K562 (cell line): ENCODE measurements around the gene MOCOS. TPM values are rescaled to one million over a fixed set of nuclear protein-coding genes. Genes with fewer than 3 reads are reported as not detected.

Source experiments
- ATAC-seq: fragments of 200-7000 bp; cut with Tn5 transposase; 3 replicates; pipeline ENCODE4 v1.9.1; 2020; ENCODE audit warnings: moderate library complexity
- BruUV-seq: library from RNA; stranded (reverse); fragments of 400-500 nt; replicated peaks from 2 replicates; lab custom pipeline; 2021; lab: Mats Ljungman, UMichigan
- CTCF ChIA-PET: fragments of 300-600 bp; formaldehyde crosslinking; extraction: SDS; loops from one replicate; lab custom pipeline; 2021; ENCODE audit warnings: low intra/inter-chr PET ratio; lab: Yijun Ruan, JAX
- POLR2A ChIA-PET: fragments of 300-600, 350-650 bp; sonication (Branson Sonifier 250); formaldehyde crosslinking; extraction: SDS; loops from one replicate; lab custom pipeline; 2021; ENCODE audit warnings: antibody characterized with exemption, inconsistent platforms; lab: Yijun Ruan, JAX
- DNase-seq, 4 experiments: peaks; one replicate each; pipeline versions ENCODE4 v3.0.0 to v3.0.0-alpha.2; 2011 to 2018; ENCODE audit warnings: low spot score in 3 of 4, mixed read lengths in 3 of 4; ENCODE audit errors: extremely low read depth in 1 of 4
- FAIRE-seq: peaks from 2 replicates; lab custom pipeline; 2011; peaks lifted over from hg19 to GRCh38; lab: Jason Lieb, UNC
- H2AFZ ChIP-seq: 2 replicates; pipeline ENCODE4 v1.6.0; 2011; ENCODE audit warnings: low read depth, low read length, control low read depth, inconsistent platforms
- H3K27ac ChIP-seq: fragments of 200-600 bp; 3 replicates; pipeline ENCODE4 v1.8.0; 2011; ENCODE audit warnings: low read depth, mild to moderate bottlenecking, control low read depth, inconsistent platforms, low read length, moderate library complexity, mixed read lengths; ENCODE audit errors: extremely low read depth
- H3K27me3 ChIP-seq, 2 experiments: fragments of 300-600 bp in 1 of 2; 2 replicates in 1 of 2; 3 replicates in 1 of 2; pipeline versions ENCODE4 v1.6.0 to v1.8.0; 2011; ENCODE audit warnings: inconsistent platforms in 2 of 2, low read length in 2 of 2, mild to moderate bottlenecking in 1 of 2, mixed read lengths in 1 of 2, moderate library complexity in 1 of 2; ENCODE audit not compliant: control insufficient read depth in 2 of 2, insufficient read depth in 2 of 2
- H3K36me3 ChIP-seq: fragments of 300-600 bp; 3 replicates; pipeline ENCODE4 v1.8.0; 2011; ENCODE audit warnings: mild to moderate bottlenecking, low read length, inconsistent platforms; ENCODE audit not compliant: control insufficient read depth, insufficient read depth
- H3K4me1 ChIP-seq, 2 experiments: fragments of 200-600 bp in 1 of 2; replicated peaks in 1 of 2; 2 replicates in 1 of 2; 3 replicates in 1 of 2; pipeline versions ENCODE4 v1.5.1 to v1.8.0; 2011; ENCODE audit warnings: inconsistent platforms in 2 of 2, low read length in 2 of 2, mild to moderate bottlenecking in 1 of 2, mixed read lengths in 1 of 2, moderate library complexity in 1 of 2; ENCODE audit not compliant: control insufficient read depth in 2 of 2, insufficient read depth in 2 of 2
- H3K4me2 ChIP-seq: 2 replicates; pipeline ENCODE4 v1.6.1; 2011; ENCODE audit warnings: low read length, control low read depth, inconsistent platforms, mixed read lengths; ENCODE audit not compliant: insufficient read depth
- H3K4me3 ChIP-seq: fragments of 200-600 bp; sonication (generic), shearing (Covaris generic); 2 replicates; pipeline ENCODE4 v1.5.1; 2016; ENCODE audit warnings: control low read depth, inconsistent platforms
- H3K79me2 ChIP-seq: fragments of 200-600 bp; 3 replicates; pipeline ENCODE4 v1.8.0; 2011; ENCODE audit warnings: low read length, inconsistent platforms; ENCODE audit not compliant: control insufficient read depth, insufficient read depth
- H3K9ac ChIP-seq, 2 experiments: 2 replicates each; pipeline versions ENCODE4 v1.6.0 to v1.6.1; 2011; ENCODE audit warnings: low read depth in 2 of 2, low read length in 2 of 2, control low read depth in 1 of 2, inconsistent platforms in 1 of 2, mild to moderate bottlenecking in 1 of 2, mixed read lengths in 1 of 2; ENCODE audit not compliant: insufficient read depth in 1 of 2
- H3K9me1 ChIP-seq: one replicate; pipeline ENCODE4 v1.6.0; 2011; ENCODE audit warnings: inconsistent platforms, mild to moderate bottlenecking, low read length, moderate library complexity; ENCODE audit not compliant: control insufficient read depth, insufficient read depth
- H3K9me3 ChIP-seq: replicated peaks from 2 replicates; pipeline ENCODE4 v1.5.1; 2011; ENCODE audit warnings: low read depth, low read length, inconsistent platforms; ENCODE audit not compliant: control insufficient read depth, insufficient read depth
- H4K20me1 ChIP-seq: replicated peaks from 2 replicates; pipeline ENCODE4 v1.6.1; 2011; ENCODE audit warnings: low read length, inconsistent platforms, mixed read lengths; ENCODE audit not compliant: control insufficient read depth, insufficient read depth
- E2F8 ChIP-seq: fragments of 450-650 bp; IDR thresholded peaks from 2 replicates; pipeline ENCODE4 v1.7.1; 2018; ENCODE audit warnings: mild to moderate bottlenecking, low read depth; ENCODE audit not compliant: partially characterized antibody
- GTF2A2 ChIP-seq: IDR thresholded peaks from 2 replicates; pipeline ENCODE4 v1.6.1; 2016; ENCODE audit warnings: mild to moderate bottlenecking, missing genetic modification characterization, missing compliant biosample characterization
- HDAC1 ChIP-seq, 2 experiments: fragments of 450-650 bp; IDR thresholded peaks; 2 replicates each; pipeline ENCODE4 v1.6.1; 2016 to 2017; ENCODE audit warnings: inconsistent platforms in 1 of 2, mild to moderate bottlenecking in 1 of 2, moderate library complexity in 1 of 2
- NBN ChIP-seq: fragments of 450-650 bp; IDR thresholded peaks from 2 replicates; pipeline ENCODE4 v1.6.1; 2016; ENCODE audit warnings: low read depth, mild to moderate bottlenecking
- PKNOX1 ChIP-seq: fragments of 450-650 bp; IDR thresholded peaks from 2 replicates; pipeline ENCODE4 v1.6.1; 2016
- STAG1 ChIP-seq: sonication (generic); formaldehyde crosslinking; IDR thresholded peaks from 2 replicates; pipeline ENCODE4 v1.5.0; 2020; ENCODE audit warnings: missing genetic modification reagents, borderline replicate concordance
- XRCC4 ChIP-seq: IDR thresholded peaks from one replicate; pipeline ENCODE4 v1.6.1; 2011; ENCODE audit not compliant: insufficient read depth, insufficient read length; ENCODE audit errors: extremely low read depth
- ZBTB34 ChIP-seq: fragments of 250-450 bp; sonication (Bioruptor Pico); IDR thresholded peaks from 2 replicates; pipeline ENCODE4 v1.8.0; 2021; ENCODE audit warnings: mild to moderate bottlenecking, moderate library complexity
- ZBTB43 ChIP-seq: sonication (generic); formaldehyde crosslinking; IDR thresholded peaks from 2 replicates; pipeline ENCODE4 v1.8.0; 2023; ENCODE audit warnings: mild to moderate bottlenecking, missing genetic modification reagents
- ZEB2 ChIP-seq: fragments of 450-650 bp; IDR thresholded peaks from 2 replicates; pipeline ENCODE4 v1.6.1; 2016
- ZNF436 ChIP-seq: fragments of 250-450, 450-650 bp; sonication (Bioruptor Pico); formaldehyde crosslinking; IDR thresholded peaks from 2 replicates; pipeline ENCODE4 v1.7.0; 2020; ENCODE audit warnings: mild to moderate bottlenecking
- ZNF75A ChIP-seq: fragments of 450-650 bp; formaldehyde crosslinking; IDR thresholded peaks from 2 replicates; pipeline ENCODE4 v1.4.0; 2020; ENCODE audit warnings: mild to moderate bottlenecking
- ZNF766 ChIP-seq: fragments of 200-800 bp; sonication (Bioruptor generic); conservative IDR thresholded peaks from 2 replicates; pipeline ENCODE4 v1.6.1; 2016; ENCODE audit warnings: missing genetic modification characterization, missing compliant biosample characterization
- WGBS: fragments of 100-300 bp; shearing (Covaris generic); methylation state at CpG from one replicate; pipeline ENCODE4 v1.1.6; 2016; ENCODE audit warnings: low coverage, mixed read lengths; ENCODE audit not compliant: insufficient coverage; ENCODE audit errors: missing lambda C conversion rate; 5-methylcytosine and 5-hydroxymethylcytosine counted together
- in situ Hi-C: fragments of 300-500 bp; cut with MboI; formaldehyde crosslinking; loops from 4 replicates; pipeline ENCODE4 v1.15.0; 2018; ENCODE audit warnings: inconsistent platforms, mixed read lengths
- intact Hi-C: fragments of 100-400 bp; cut with micrococcal nuclease; formaldehyde crosslinking; loops from 2 replicates; pipeline ENCODE4 v1.14.2; 2022
- polyA plus RNA-seq, 8 experiments: library from polyadenylated mRNA; depleted of rRNA in 4 of 8; stranded (reverse) in 5 of 8; unstranded in 3 of 8; fragments of >200 nt; fragmentation: Nextera tagmentation in 2 of 8; fragmentation: Illumina TruSeq in 1 of 8; extraction: Ambion mirVana in 2 of 8; extraction: Trizol in 1 of 8; gene quantifications; 2 replicates each; pipeline versions ENCODE4 v1.2.1 to v1.2.3, GENCODE V29; 2011 to 2014; ENCODE audit warnings: inconsistent platforms in 1 of 8, missing spikeins in 1 of 8
- total RNA-seq, 7 experiments: library from RNA; depleted of rRNA in 6 of 7; stranded (reverse); fragments of >200 nt in 6 of 7; fragmentation: Illumina TruSeq in 2 of 7; extraction: Trizol in 2 of 7; gene quantifications; 2 replicates each; pipeline versions ENCODE4 v1.2.1 to v1.2.3, GENCODE V29; 2011 to 2021; ENCODE audit warnings: low replicate concordance in 1 of 7

The MOCOS gene
- total and polyA plus RNA-seq, 9 of the 15 experiments (the other 6 are each of a cell fraction or from before 2014, with no cell fraction given): 4.5 to 12.4 (median 9.1) TPM

- TF ChIP-seq E2F8: no peak
Measured at GRCh38 chr18:36307513-36307912, 120.2 kb downstream of the MOCOS start (continued).

GRCh38 chr18:36308711-36309435 lies 121.6 kb downstream of the MOCOS start:
- in situ Hi-C loops: no loop called here
- DNase-seq (no peak), ATAC-seq (no peak), FAIRE-seq (no peak)
- no peak overlapping the region for H3K27ac ChIP-seq
- H3K9me3 ChIP-seq: no peaks in the 10 kb centered on the region
- no peaks in the 10 kb centered on the region for H4K20me1 ChIP-seq
- H3K4me3 ChIP-seq: no peak overlapping the region
- POLR2A ChIA-PET: interaction anchor here (0.8 kb wide), 1 partner anchor 323 kb away, joined by 4 read pairs; no protein-coding TSS in a partner anchor
- no peaks in the 10 kb centered on the region; a peak in 1 of 5 replicates for H3K4me1 ChIP-seq
- H3K36me3 ChIP-seq: no peaks in the 10 kb centered on the region
- H2AFZ ChIP-seq: no peak overlapping the region
- H3K79me2 ChIP-seq: no peaks in the 10 kb centered on the region
- no peak overlapping the region for H3K9ac ChIP-seq
- H3K4me2 ChIP-seq: no peak overlapping the region
- intact Hi-C loops: no loop called here
- no peaks in the 10 kb centered on the region for H3K9me1 ChIP-seq
- under 1% methylated on average over 7 of the region's 7 CpGs for WGBS
- CTCF ChIA-PET: no interaction called here
- no TSS peak for BruUV-seq
- H3K27me3 ChIP-seq: peaks cover 0 to 20% of the 10 kb centered on the region in 2 experiments; a peak in 3 of 5 replicates
- TF ChIP-seq ZNF75A (CRISPR knock-in tag) (no peak), STAG1 (no peak), NBN (no peak), HDAC1 (IDR thresholded peaks at IDR 0.05) (no peak), XRCC4 (no peak), GTF2A2 (tag) (no peak), ZNF436 (CRISPR knock-in tag) (no peak), PKNOX1 (0 out of 2 replicates have a peak, but pooled peaks have one; percentile 22), ZEB2 (0 out of 2 replicates have a peak, but pooled peaks have one; percentile 50), ZNF766 (CRISPR knock-in tag) (no peak), ZBTB43 (no peak), ZBTB34 (CRISPR knock-in tag) (no peak)
